Fibroblast of lung (primary cell): ENCODE data around the gene OGG1. TPM values are rescaled to one million over a fixed set of nuclear protein-coding genes. Genes with fewer than 3 reads are reported as not detected.

ENCODE experiments used
- DNase-seq, 2 donors: peaks; one replicate each; pipeline versions ENCODE4 v3.0.0 to v3.0.0-alpha.2; 2010; ENCODE audit warnings: low read depth in 2 of 2
- H2AFZ ChIP-seq: 2 replicates; pipeline ENCODE4 v1.5.1; 2012; ENCODE audit warnings: low read length, control low read depth, inconsistent platforms
- H3K27ac ChIP-seq: 2 replicates; pipeline ENCODE4 v1.5.1; 2011; ENCODE audit warnings: low read length, control low read depth; ENCODE audit not compliant: insufficient read depth
- H3K27me3 ChIP-seq: 2 replicates; pipeline ENCODE4 v1.5.1; 2011; ENCODE audit warnings: mild to moderate bottlenecking, low read length; ENCODE audit not compliant: control insufficient read depth, insufficient read depth
- H3K36me3 ChIP-seq: 2 replicates; pipeline ENCODE4 v1.5.1; 2011; ENCODE audit warnings: low read length; ENCODE audit not compliant: control insufficient read depth, insufficient read depth
- H3K4me1 ChIP-seq: 2 replicates; pipeline ENCODE4 v1.5.1; 2011; ENCODE audit warnings: low read length; ENCODE audit not compliant: control insufficient read depth, insufficient read depth; ENCODE audit errors: extremely low read depth
- H3K4me2 ChIP-seq: 2 replicates; pipeline ENCODE4 v1.5.1; 2011; ENCODE audit warnings: low read length, control low read depth; ENCODE audit not compliant: insufficient read depth; ENCODE audit errors: extremely low read depth
- H3K4me3 ChIP-seq, 4 experiments: fragments of 200-600 bp in 1 of 4; sonication (generic) in 1 of 4; replicated peaks in 1 of 4; 2 replicates each; pipeline ENCODE4 v1.5.1; 2011 to 2016; ENCODE audit warnings: low read length in 4 of 4, low read depth in 3 of 4, mild to moderate bottlenecking in 3 of 4, control low read depth in 2 of 4, inconsistent platforms in 1 of 4, mixed read lengths in 1 of 4; ENCODE audit not compliant: insufficient read depth in 1 of 4; ENCODE audit errors: control extremely low read depth in 1 of 4
- H3K79me2 ChIP-seq: 2 replicates; pipeline ENCODE4 v1.5.1; 2012; ENCODE audit warnings: mild to moderate bottlenecking, low read length, inconsistent platforms; ENCODE audit not compliant: control insufficient read depth, insufficient read depth
- H3K9ac ChIP-seq: 2 replicates; pipeline ENCODE4 v1.5.1; 2011; ENCODE audit warnings: mild to moderate bottlenecking, low read length, control low read depth; ENCODE audit not compliant: insufficient read depth
- H3K9me3 ChIP-seq: 2 replicates; pipeline ENCODE4 v1.5.1; 2012; ENCODE audit warnings: low read depth, low read length; ENCODE audit not compliant: control insufficient read depth, insufficient read depth
- H4K20me1 ChIP-seq: 2 replicates; pipeline ENCODE4 v1.5.1; 2011; ENCODE audit warnings: low read length; ENCODE audit not compliant: control insufficient read depth, insufficient read depth; ENCODE audit errors: extremely low read depth
- CTCF ChIP-seq, 2 donors: IDR thresholded peaks in 1 of 2; conservative IDR thresholded peaks in 1 of 2; 1 replicate in 1 of 2; 2 replicates in 1 of 2; pipeline ENCODE4 v1.5.1; 2011 to 2012; ENCODE audit warnings: low read length in 2 of 2, control low read depth in 1 of 2, inconsistent platforms in 1 of 2, low read depth in 1 of 2, mild to moderate bottlenecking in 1 of 2
- EZH2 ChIP-seq: IDR thresholded peaks from 2 replicates; pipeline ENCODE4 v1.5.1; 2012; ENCODE audit warnings: low read length, control low read depth, mild to moderate bottlenecking; ENCODE audit errors: missing control alignments
- polyA plus RNA-seq, 2 donors: library from polyadenylated mRNA; depleted of rRNA in 1 of 2; stranded (reverse) in 1 of 2; unstranded in 1 of 2; fragments of >200 nt; gene quantifications; 2 replicates each; pipeline ENCODE4 v1.2.1, GENCODE V29; 2011 to 2012; ENCODE audit warnings: missing spikeins in 1 of 2
- total RNA-seq: library from RNA; depleted of rRNA; stranded (reverse); fragments of >200 nt; gene quantifications from 2 replicates; pipeline ENCODE4 v1.2.1, GENCODE V29; 2014

OGG1 gene
- total and polyA plus RNA-seq, 2 donors (not counting 1 experiment from before 2014, with no cell fraction given): 20.1 to 24.4 TPM

GRCh38 chr3:9779075-9779593 is 29.4 kb downstream of the OGG1 start:
- H3K4me3 ChIP-seq: no peak overlapping the region
- peaks cover 11% of the 10 kb centered on the region for H3K36me3 ChIP-seq
- no peaks in the 10 kb centered on the region for H3K79me2 ChIP-seq
- no peaks in the 10 kb centered on the region for H3K27me3 ChIP-seq
- no peaks in the 10 kb centered on the region for H4K20me1 ChIP-seq
- no peak for DNase-seq
- H3K9ac ChIP-seq: no peak overlapping the region
- H3K4me2 ChIP-seq: no peak overlapping the region
- H3K4me1 ChIP-seq: peaks cover 2% of the 10 kb centered on the region
- H3K27ac ChIP-seq: no peak overlapping the region
- H2AFZ ChIP-seq: no peak overlapping the region
- TF ChIP-seq EZH2: no peak
- TF ChIP-seq CTCF (conservative IDR thresholded peaks at IDR 0.05 in 1 of 2, IDR thresholded peaks at IDR 0.05 in 1 of 2; ENCODE audit: low read depth in 1 of 2, low read length in 2 of 2): no peak
- no peaks in the 10 kb centered on the region for H3K9me3 ChIP-seq

GRCh38 chr3:9779721-9780457 is 30.1 kb downstream of the OGG1 start:
- Histone ChIP-seq H3K4me1 (peaks cover 2% of the 10 kb centered on the region), H4K20me1 (no peaks in the 10 kb centered on the region), H3K4me3 (no peak overlapping the region), H3K79me2 (no peaks in the 10 kb centered on the region), H3K27ac (no peak overlapping the region), H3K9me3 (no peaks in the 10 kb centered on the region), H3K9ac (no peak overlapping the region), H3K27me3 (no peaks in the 10 kb centered on the region), H3K4me2 (no peak overlapping the region), H3K36me3 (peaks cover 11% of the 10 kb centered on the region), H2AFZ (no peak overlapping the region)
- TF ChIP-seq CTCF (conservative IDR thresholded peaks at IDR 0.05 in 1 of 2, IDR thresholded peaks at IDR 0.05 in 1 of 2; ENCODE audit: low read depth in 1 of 2, low read length in 2 of 2) (no peak), EZH2 (no peak)
- no peak for DNase-seq

- no peak for DNase-seq
- H3K9me3 ChIP-seq: no peaks in the 10 kb centered on the region
- no peak overlapping the region for H3K4me3 ChIP-seq
- H3K4me1 ChIP-seq: peaks cover 2% of the 10 kb centered on the region
- H3K27me3 ChIP-seq: no peaks in the 10 kb centered on the region
- H4K20me1 ChIP-seq: no peaks in the 10 kb centered on the region
- H3K27ac ChIP-seq: no peak overlapping the region
- no peak overlapping the region for H3K4me2 ChIP-seq
- no peaks in the 10 kb centered on the region for H3K79me2 ChIP-seq
- no peak for TF ChIP-seq CTCF (conservative IDR thresholded peaks at IDR 0.05 in 1 of 2, IDR thresholded peaks at IDR 0.05 in 1 of 2; ENCODE audit: low read depth in 1 of 2, low read length in 2 of 2)
- TF ChIP-seq EZH2: no peak
- H2AFZ ChIP-seq: no peak overlapping the region
- H3K36me3 ChIP-seq: peaks cover 11% of the 10 kb centered on the region
- no peak overlapping the region for H3K9ac ChIP-seq
These were observed 30.7 kb downstream of the OGG1 start for GRCh38 chr3:9780458-9780812.
